HG03469 (cell line): Measurements from ENCODE around the gene ZNF74.
"Not testable (repeated sequence)": the region's sequence is repeated elsewhere in the genome, so short reads cannot be mapped to it uniquely, and the experiment has no call there.

Experiments used
- ATAC-seq: cut with Tn5 transposase; IDR thresholded peaks from one replicate; pipeline ENCODE4 v1.9.1; 2021; ENCODE audit warnings: mild to moderate bottlenecking, moderate library complexity, moderate number of reproducible peaks; ENCODE audit not compliant: unreplicated experiment

Gene ZNF74

GRCh38 chr22:20374130-20374529 is 19.8 kb upstream of the ZNF74 start:
- not testable (repeated sequence) for ATAC-seq

- not testable (repeated sequence) for ATAC-seq
Observed at GRCh38 chr22:20376281-20376680, 17.7 kb upstream of the ZNF74 start.

GRCh38 chr22:20376983-20377382 is 17.0 kb upstream of the ZNF74 start:
- not testable (repeated sequence) for ATAC-seq

GRCh38 chr22:20378110-20378509 is 15.8 kb upstream of the ZNF74 start:
- no peak for ATAC-seq

- ATAC-seq = not testable (repeated sequence)
Observed at GRCh38 chr22:20378684-20379083, 15.3 kb upstream of the ZNF74 start.

- no peak for ATAC-seq
Observed at GRCh38 chr22:20380486-20380885, 13.5 kb upstream of the ZNF74 start.

- no peak for ATAC-seq
Observed at GRCh38 chr22:20383538-20383937, 10.4 kb upstream of the ZNF74 start.

- no peak for ATAC-seq
Observed at GRCh38 chr22:20384171-20384570, 9.8 kb upstream of the ZNF74 start.

- no peak for ATAC-seq
Observed at GRCh38 chr22:20384865-20385264, 9.1 kb upstream of the ZNF74 start.

GRCh38 chr22:20386336-20386735 is 7.6 kb upstream of the ZNF74 start:
- ATAC-seq = no peak

GRCh38 chr22:20386972-20387371 is 7.0 kb upstream of the ZNF74 start:
- no peak for ATAC-seq

- no peak for ATAC-seq
Observed at GRCh38 chr22:20388200-20388599, 5.8 kb upstream of the ZNF74 start.

GRCh38 chr22:20389288-20389687 is 4.7 kb upstream of the ZNF74 start:
- ATAC-seq = no peak

- no peak for ATAC-seq
Observed at GRCh38 chr22:20390394-20390907, 3.5 kb upstream of the ZNF74 start.

- ATAC-seq = no peak
Observed at GRCh38 chr22:20391222-20391621, 2.7 kb upstream of the ZNF74 start.

GRCh38 chr22:20392365-20392881 is 1.5 kb upstream of the ZNF74 start:
- ATAC-seq = not testable (repeated sequence)

- ATAC-seq = no peak
Observed at GRCh38 chr22:20392983-20393704, 807 bp upstream of the ZNF74 start.

- ATAC-seq = no peak
Observed at GRCh38 chr22:20395181-20395906, 1.4 kb downstream of the ZNF74 start.

GRCh38 chr22:20395907-20396287 is 1.9 kb downstream of the ZNF74 start:
- ATAC-seq = no peak

- no peak for ATAC-seq
Observed at GRCh38 chr22:20396639-20397038, 2.7 kb downstream of the ZNF74 start.

- ATAC-seq = no peak
Observed at GRCh38 chr22:20397498-20397897, 3.5 kb downstream of the ZNF74 start.

- no peak for ATAC-seq
Observed at GRCh38 chr22:20398420-20398819, 4.5 kb downstream of the ZNF74 start.
